Neural cell (in vitro differentiated cells): ENCODE results near the gene NPHP4.

ENCODE experiments used
- CTCF ChIP-seq: fragments of 450-650 bp; IDR thresholded peaks from 2 replicates; pipeline ENCODE4 v1.5.1; 2014; ENCODE audit warnings: antibody characterized with exemption, mild to moderate bottlenecking, moderate library complexity; ENCODE audit not compliant: poor library complexity, severe bottlenecking
- EP300 ChIP-seq: fragments of 450-650 bp; conservative IDR thresholded peaks from 2 replicates; pipeline ENCODE4 v1.6.1; 2014; ENCODE audit warnings: antibody characterized with exemption, mild to moderate bottlenecking, moderate library complexity; ENCODE audit not compliant: poor library complexity, severe bottlenecking
- EZH2 ChIP-seq: fragments of 200-600, 300-800 bp; shearing (Covaris generic), sonication (generic); IDR thresholded peaks from 2 replicates; pipeline ENCODE4 v1.6.1; 2014; ENCODE audit warnings: antibody characterized with exemption, low read length, borderline replicate concordance, mild to moderate bottlenecking; ENCODE audit not compliant: insufficient read depth, poor library complexity, severe bottlenecking
- POLR2AphosphoS5 ChIP-seq: IDR thresholded peaks from 2 replicates; pipeline ENCODE4 v1.6.1; 2012
- RAD21 ChIP-seq: fragments of 450-650 bp; conservative IDR thresholded peaks from 2 replicates; pipeline ENCODE4 v1.6.1; 2014; ENCODE audit warnings: antibody characterized with exemption, mild to moderate bottlenecking, moderate library complexity
- TAF1 ChIP-seq: IDR thresholded peaks from 2 replicates; pipeline ENCODE4 v1.6.1; 2012; ENCODE audit warnings: low read depth

DNA sequence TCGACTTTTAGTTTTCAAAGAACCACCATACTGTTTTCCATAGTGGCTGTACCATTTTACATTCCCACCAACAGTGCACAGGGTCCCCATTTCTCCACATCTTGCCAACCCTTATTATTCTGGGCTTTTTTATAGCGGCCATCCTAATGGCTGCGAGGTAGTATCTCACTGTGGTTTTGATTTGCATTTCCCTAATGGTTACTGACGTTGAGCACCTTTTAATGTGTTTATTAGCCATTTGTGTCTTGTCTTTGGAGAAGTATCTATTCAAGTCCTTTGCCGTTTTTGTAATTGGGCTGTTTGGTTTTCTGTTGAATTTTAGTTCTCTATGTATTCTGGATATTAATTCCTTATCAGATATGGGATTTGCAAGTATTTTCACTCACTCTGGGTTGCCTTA, 31.1 kb upstream of the NPHP4 start:
- TF ChIP-seq CTCF: no peak
- TF ChIP-seq RAD21: no peak
- TF ChIP-seq TAF1: no peak
- TF ChIP-seq EZH2: no peak
- TF ChIP-seq EP300: no peak
- no peak for TF ChIP-seq POLR2AphosphoS5
